Measurements from ENCODE around the gene C3orf20.

DNA sequence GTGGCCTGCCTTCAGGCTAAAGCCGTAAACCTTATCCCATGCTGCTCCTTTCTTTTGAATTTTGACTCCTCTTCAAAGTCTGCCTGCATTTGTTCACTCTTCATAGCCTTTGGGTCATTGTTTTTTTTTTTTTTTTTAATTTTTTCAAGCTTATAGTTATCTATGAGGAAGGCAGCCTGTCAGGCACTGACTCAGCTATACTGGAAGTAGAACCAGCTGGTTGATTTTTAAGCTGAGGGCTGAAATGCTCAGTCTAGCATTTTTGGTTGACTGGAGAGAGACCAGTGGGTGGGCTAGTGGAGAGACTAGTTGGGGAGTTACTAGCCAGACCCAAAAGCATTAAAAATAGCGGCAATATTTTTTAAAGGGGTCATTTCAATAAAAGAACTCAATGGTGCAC, 44.1 kb downstream of the C3orf20 start:
- TF ChIP-seq EZH2phosphoT487 (IDR thresholded peaks at IDR 0.05; ENCODE audit: borderline replicate concordance, low read length) = no peak
- TF ChIP-seq, protein P1, sequence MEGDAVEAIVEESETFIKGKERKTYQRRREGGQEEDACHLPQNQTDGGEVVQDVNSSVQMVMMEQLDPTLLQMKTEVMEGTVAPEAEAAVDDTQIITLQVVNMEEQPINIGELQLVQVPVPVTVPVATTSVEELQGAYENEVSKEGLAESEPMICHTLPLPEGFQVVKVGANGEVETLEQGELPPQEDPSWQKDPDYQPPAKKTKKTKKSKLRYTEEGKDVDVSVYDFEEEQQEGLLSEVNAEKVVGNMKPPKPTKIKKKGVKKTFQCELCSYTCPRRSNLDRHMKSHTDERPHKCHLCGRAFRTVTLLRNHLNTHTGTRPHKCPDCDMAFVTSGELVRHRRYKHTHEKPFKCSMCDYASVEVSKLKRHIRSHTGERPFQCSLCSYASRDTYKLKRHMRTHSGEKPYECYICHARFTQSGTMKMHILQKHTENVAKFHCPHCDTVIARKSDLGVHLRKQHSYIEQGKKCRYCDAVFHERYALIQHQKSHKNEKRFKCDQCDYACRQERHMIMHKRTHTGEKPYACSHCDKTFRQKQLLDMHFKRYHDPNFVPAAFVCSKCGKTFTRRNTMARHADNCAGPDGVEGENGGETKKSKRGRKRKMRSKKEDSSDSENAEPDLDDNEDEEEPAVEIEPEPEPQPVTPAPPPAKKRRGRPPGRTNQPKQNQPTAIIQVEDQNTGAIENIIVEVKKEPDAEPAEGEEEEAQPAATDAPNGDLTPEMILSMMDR (conservative IDR thresholded peaks at IDR 0.05; ENCODE audit: low read depth, low read length) = no peak

Measured in PC-3 (cell line).